IMR-90 (cell line): Measurements from ENCODE around the gene C17orf67. TPM values are rescaled to one million over a fixed set of nuclear protein-coding genes. Genes with fewer than 3 reads are reported as not detected.

ENCODE experiments used
- ATAC-seq: fragments of 200-7000 bp; cut with Tn5 transposase; 2 replicates; pipeline ENCODE4 v1.9.1; 2020; ENCODE audit warnings: low read depth, mild to moderate bottlenecking, moderate library complexity
- BruUV-seq: library from RNA; stranded (reverse); fragments of 400-500 nt; replicated peaks from 2 replicates; lab custom pipeline; 2021; lab: Mats Ljungman, UMichigan
- CTCF ChIA-PET: fragments of 300-600 bp; formaldehyde crosslinking; extraction: SDS; loops from one replicate; lab custom pipeline; 2021; ENCODE audit warnings: antibody characterized with exemption; lab: Yijun Ruan, JAX
- POLR2A ChIA-PET: fragments of 300-600 bp; sonication (Branson Sonifier 250); formaldehyde crosslinking; loops from one replicate; lab custom pipeline; 2022; ENCODE audit warnings: antibody characterized with exemption; ENCODE audit not compliant: unreplicated experiment; lab: Charles Lee
- DNase-seq: peaks from one replicate; pipeline ENCODE4 v3.0.0; 2013
- H2AFZ ChIP-seq: replicated peaks from 2 replicates; pipeline ENCODE3; 2013; ENCODE audit warnings: low read length, mild to moderate bottlenecking; ENCODE audit not compliant: poor library complexity
- H2AK5ac ChIP-seq: 2 replicates; pipeline ENCODE4 v1.6.1; 2013; ENCODE audit warnings: low read depth, low read length, inconsistent platforms
- H2AK9ac ChIP-seq: replicated peaks from 2 replicates; pipeline ENCODE3; 2013; ENCODE audit warnings: mild to moderate bottlenecking, low read depth, low read length, moderate library complexity; ENCODE audit not compliant: poor library complexity
- H2BK120ac ChIP-seq: 2 replicates; pipeline ENCODE4 v1.6.1; 2013; ENCODE audit warnings: low read depth, low read length, inconsistent platforms
- H2BK15ac ChIP-seq: 3 replicates; pipeline ENCODE4 v1.6.1; 2013; ENCODE audit warnings: low read depth, low read length, inconsistent platforms
- H2BK20ac ChIP-seq: 2 replicates; pipeline ENCODE4 v1.6.1; 2013; ENCODE audit warnings: low read depth, mild to moderate bottlenecking, inconsistent platforms, low read length, moderate library complexity
- H2BK5ac ChIP-seq: 2 replicates; pipeline ENCODE4 v1.6.1; 2013; ENCODE audit warnings: mild to moderate bottlenecking, low read depth, low read length, inconsistent platforms; ENCODE audit not compliant: poor library complexity, severe bottlenecking
- H3K14ac ChIP-seq: replicated peaks from 2 replicates; pipeline ENCODE4 v1.6.1; 2013; ENCODE audit warnings: low read depth, low read length, inconsistent platforms
- H3K18ac ChIP-seq: 2 replicates; pipeline ENCODE4 v1.6.1; 2013; ENCODE audit warnings: low read depth, low read length, control low read depth
- H3K23ac ChIP-seq: 2 replicates; pipeline ENCODE4 v1.6.1; 2013; ENCODE audit warnings: low read depth, low read length, inconsistent platforms
- H3K27ac ChIP-seq: 2 replicates; pipeline ENCODE4 v1.5.1; 2013; ENCODE audit warnings: mild to moderate bottlenecking, control low read depth, low read length; ENCODE audit not compliant: insufficient read depth
- H3K27me3 ChIP-seq: 2 replicates; pipeline ENCODE4 v1.6.1; 2013; ENCODE audit warnings: low read length; ENCODE audit not compliant: control insufficient read depth, insufficient read depth
- H3K36me3 ChIP-seq: 2 replicates; pipeline ENCODE4 v1.6.1; 2013; ENCODE audit warnings: low read length, mixed read lengths; ENCODE audit not compliant: control insufficient read depth, insufficient read depth
- H3K4ac ChIP-seq: 2 replicates; pipeline ENCODE4 v1.6.1; 2013; ENCODE audit warnings: low read depth, low read length, inconsistent platforms
- H3K4me1 ChIP-seq: 2 replicates; pipeline ENCODE4 v1.6.1; 2013; ENCODE audit warnings: low read length, mixed read lengths; ENCODE audit not compliant: control insufficient read depth, insufficient read depth
- H3K4me2 ChIP-seq: 2 replicates; pipeline ENCODE4 v1.6.1; 2013; ENCODE audit warnings: low read depth, mild to moderate bottlenecking, control low read depth, low read length, moderate library complexity
- H3K4me3 ChIP-seq: 2 replicates; pipeline ENCODE4 v1.5.1; 2013; ENCODE audit warnings: low read depth, mild to moderate bottlenecking, control low read depth, low read length, moderate library complexity; ENCODE audit not compliant: insufficient read depth
- H3K56ac ChIP-seq: 2 replicates; pipeline ENCODE4 v1.6.1; 2013; ENCODE audit warnings: low read length, inconsistent platforms; ENCODE audit not compliant: insufficient read depth; ENCODE audit errors: extremely low read depth
- H3K79me1 ChIP-seq, 2 experiments: 2 replicates each; pipeline ENCODE4 v1.6.1; 2013; ENCODE audit warnings: low read length in 2 of 2, inconsistent platforms in 1 of 2, low read depth in 1 of 2
- H3K9ac ChIP-seq: 2 replicates; pipeline ENCODE4 v1.6.1; 2013; ENCODE audit warnings: low read depth, low read length, control low read depth
- H3K9me1 ChIP-seq: 2 replicates; pipeline ENCODE4 v1.6.1; 2013; ENCODE audit warnings: low read length, inconsistent platforms; ENCODE audit not compliant: insufficient read depth
- H3K9me3 ChIP-seq: 2 replicates; pipeline ENCODE4 v1.6.1; 2013; ENCODE audit warnings: low read length; ENCODE audit not compliant: control insufficient read depth, insufficient read depth
- H4K20me1 ChIP-seq: 2 replicates; pipeline ENCODE4 v1.6.1; 2013; ENCODE audit warnings: low read length, inconsistent platforms; ENCODE audit not compliant: insufficient read depth
- H4K5ac ChIP-seq: 2 replicates; pipeline ENCODE4 v1.6.1; 2013; ENCODE audit warnings: mild to moderate bottlenecking, low read depth, low read length, control low read depth
- H4K8ac ChIP-seq, 2 experiments: 2 replicates each; pipeline ENCODE4 v1.6.1; 2013; ENCODE audit warnings: low read depth in 2 of 2, low read length in 2 of 2, control low read depth in 1 of 2, inconsistent platforms in 1 of 2
- H4K91ac ChIP-seq: 2 replicates; pipeline ENCODE4 v1.6.1; 2013; ENCODE audit warnings: low read depth, low read length, inconsistent platforms; ENCODE audit not compliant: insufficient read depth
- CEBPB ChIP-seq: IDR thresholded peaks from 2 replicates; pipeline ENCODE4 v1.6.1; 2012; ENCODE audit warnings: low read depth, low read length, improper control_type of control experiment
- CHD1 ChIP-seq: IDR thresholded peaks from 2 replicates; pipeline ENCODE4 v1.6.1; 2012; ENCODE audit warnings: low read depth, low read length, improper control_type of control experiment
- ELK1 ChIP-seq: fragments of 150-350 bp; IDR thresholded peaks from 2 replicates; pipeline ENCODE4 v1.6.1; 2016; ENCODE audit warnings: low read depth, mild to moderate bottlenecking, low read length, moderate library complexity, borderline replicate concordance
- MAFK ChIP-seq: IDR thresholded peaks from 2 replicates; pipeline ENCODE4 v1.6.1; 2012; ENCODE audit warnings: low read depth, low read length, improper control_type of control experiment
- MAZ ChIP-seq: IDR thresholded peaks from 2 replicates; pipeline ENCODE4 v1.6.1; 2012; ENCODE audit warnings: low read depth, mild to moderate bottlenecking, low read length, improper control_type of control experiment, moderate library complexity, borderline replicate concordance
- NFE2L2 ChIP-seq: fragments of 150-350 bp; IDR thresholded peaks from 2 replicates; pipeline ENCODE4 v1.6.1; 2016; ENCODE audit warnings: low read depth, mild to moderate bottlenecking, low read length
- RCOR1 ChIP-seq: IDR thresholded peaks from 2 replicates; pipeline ENCODE4 v1.6.1; 2012; ENCODE audit warnings: mild to moderate bottlenecking, low read length, improper control_type of control experiment; ENCODE audit not compliant: insufficient replicate concordance
- RFX5 ChIP-seq: IDR thresholded peaks from 2 replicates; pipeline ENCODE4 v1.8.0; 2012; ENCODE audit warnings: low read depth, mild to moderate bottlenecking, low read length, moderate library complexity
- SMC3 ChIP-seq: fragments of 150-350 bp; IDR thresholded peaks from 2 replicates; pipeline ENCODE4 v1.6.1; 2016; ENCODE audit warnings: low read depth, mild to moderate bottlenecking, antibody characterized with exemption, low read length, moderate library complexity
- WGBS, 2 experiments: methylation state at CpG; one replicate each; pipeline versions ENCODE4 v1.1.5 to v1.1.7; 2013; ENCODE audit warnings: missing lambda C conversion rate in 2 of 2; ENCODE audit not compliant: insufficient read length in 1 of 2; ENCODE audit errors: extremely low coverage in 2 of 2; 5-methylcytosine and 5-hydroxymethylcytosine counted together
- dilution Hi-C: fragments of 300-500 bp; cut with HindIII; formaldehyde crosslinking; loops from one replicate; pipeline ENCODE4 v1.14.3; 2018; ENCODE audit warnings: low sequenced_read_pairs; ENCODE audit not compliant: unreplicated experiment
- in situ Hi-C: fragments of 300-500 bp; cut with MboI; formaldehyde crosslinking; loops from 3 replicates; pipeline ENCODE4 v1.14.3; 2019; ENCODE audit warnings: low sequenced_read_pairs, inconsistent platforms, mixed read lengths
- intact Hi-C: fragments of 100-400 bp; cut with micrococcal nuclease; formaldehyde crosslinking; loops from 2 replicates; pipeline ENCODE4 v1.10.0; 2022
- polyA plus RNA-seq, 3 experiments: library from polyadenylated mRNA; depleted of rRNA; stranded (reverse); fragments of >200 nt; gene quantifications; 2 replicates each; pipeline ENCODE4 v1.2.3, GENCODE V29; 2012; ENCODE audit warnings: low replicate concordance in 1 of 3
- total RNA-seq: library from RNA; depleted of rRNA; stranded (reverse); fragments of >200 nt; gene quantifications from 2 replicates; pipeline ENCODE4 v1.2.3, GENCODE V29; 2012
- TF ChIP-seq, protein P1 (sequence below): conservative IDR thresholded peaks from 2 replicates; pipeline ENCODE4 v1.5.1; 2012; ENCODE audit warnings: mild to moderate bottlenecking, low read depth, low read length, improper control_type of control experiment
- TF ChIP-seq, protein P2 (sequence below): fragments of 150-350 bp; IDR thresholded peaks from 2 replicates; pipeline ENCODE4 v1.6.1; 2017; ENCODE audit warnings: mild to moderate bottlenecking, antibody characterized with exemption, low read length, low read depth

C17orf67 gene
- total and polyA plus RNA-seq, 2 of the 4 experiments (the other 2 are of a cell fraction): 0.18 to 1.1 TPM

DNA sequence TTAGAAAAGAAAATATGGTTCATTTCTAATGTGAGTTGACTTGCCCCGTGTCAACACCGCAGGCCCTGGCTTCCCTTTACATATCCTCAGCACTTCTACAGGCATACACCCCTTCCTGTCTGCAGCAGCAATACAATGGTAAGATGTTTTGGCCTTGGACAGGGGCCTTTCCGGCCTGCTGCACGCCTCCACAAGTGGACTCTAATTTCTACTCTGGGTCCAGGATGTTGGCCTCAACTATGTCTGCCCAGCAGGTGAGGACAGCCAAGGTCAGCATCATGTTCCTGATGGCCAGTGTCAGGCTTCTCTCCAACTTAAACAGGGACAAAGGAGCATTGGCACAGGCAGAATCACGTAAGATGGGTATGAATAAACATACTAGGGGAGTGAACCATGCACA lies 11.0 kb downstream of the C17orf67 start:
- in situ Hi-C loops: no loop called here
- H2AFZ ChIP-seq: no peak overlapping the region

More for the DNA sequence above, 11.0 kb downstream of the C17orf67 start:
- no CpG with 5 or more reads among the region's 5 CpGs for WGBS, 2 experiments
- H4K20me1 ChIP-seq: no peaks in the 10 kb centered on the region
- H3K9ac ChIP-seq: no peak overlapping the region
- ATAC-seq (no peak), DNase-seq (no peak)
- H3K18ac ChIP-seq: no peak overlapping the region
- H2BK20ac ChIP-seq: no peak overlapping the region
- CTCF ChIA-PET: no interaction called here
- no peak overlapping the region for H4K8ac ChIP-seq
- BruUV-seq: no TSS peak
- no peak overlapping the region for H3K27ac ChIP-seq
- no peaks in the 10 kb centered on the region for H3K27me3 ChIP-seq
- POLR2A ChIA-PET: no interaction called here
- H2BK120ac ChIP-seq: no peak overlapping the region
- intact Hi-C loops: no loop called here
- H2BK5ac ChIP-seq: no peak overlapping the region
- H3K79me1 ChIP-seq: peaks cover 4 to 5% of the 10 kb centered on the region in 2 experiments; a peak in 2 of 4 replicates
- H3K14ac ChIP-seq: no peak overlapping the region
- no peak overlapping the region for H4K91ac ChIP-seq
- no peaks in the 10 kb centered on the region for H3K36me3 ChIP-seq
- no peak overlapping the region for H2AK5ac ChIP-seq
- H3K4me1 ChIP-seq: no peaks in the 10 kb centered on the region
- H3K56ac ChIP-seq: no peak overlapping the region
- no peak overlapping the region for H4K5ac ChIP-seq
- H3K4me3 ChIP-seq: no peak overlapping the region
- TF ChIP-seq RCOR1 (no peak), CEBPB (no peak), NFE2L2 (no peak), SMC3 (no peak), ELK1 (no peak), MAFK (no peak), CHD1 (no peak), RFX5 (no peak), MAZ (no peak)
- TF ChIP-seq, protein P1, sequence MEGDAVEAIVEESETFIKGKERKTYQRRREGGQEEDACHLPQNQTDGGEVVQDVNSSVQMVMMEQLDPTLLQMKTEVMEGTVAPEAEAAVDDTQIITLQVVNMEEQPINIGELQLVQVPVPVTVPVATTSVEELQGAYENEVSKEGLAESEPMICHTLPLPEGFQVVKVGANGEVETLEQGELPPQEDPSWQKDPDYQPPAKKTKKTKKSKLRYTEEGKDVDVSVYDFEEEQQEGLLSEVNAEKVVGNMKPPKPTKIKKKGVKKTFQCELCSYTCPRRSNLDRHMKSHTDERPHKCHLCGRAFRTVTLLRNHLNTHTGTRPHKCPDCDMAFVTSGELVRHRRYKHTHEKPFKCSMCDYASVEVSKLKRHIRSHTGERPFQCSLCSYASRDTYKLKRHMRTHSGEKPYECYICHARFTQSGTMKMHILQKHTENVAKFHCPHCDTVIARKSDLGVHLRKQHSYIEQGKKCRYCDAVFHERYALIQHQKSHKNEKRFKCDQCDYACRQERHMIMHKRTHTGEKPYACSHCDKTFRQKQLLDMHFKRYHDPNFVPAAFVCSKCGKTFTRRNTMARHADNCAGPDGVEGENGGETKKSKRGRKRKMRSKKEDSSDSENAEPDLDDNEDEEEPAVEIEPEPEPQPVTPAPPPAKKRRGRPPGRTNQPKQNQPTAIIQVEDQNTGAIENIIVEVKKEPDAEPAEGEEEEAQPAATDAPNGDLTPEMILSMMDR: no peak
- TF ChIP-seq, protein P2, sequence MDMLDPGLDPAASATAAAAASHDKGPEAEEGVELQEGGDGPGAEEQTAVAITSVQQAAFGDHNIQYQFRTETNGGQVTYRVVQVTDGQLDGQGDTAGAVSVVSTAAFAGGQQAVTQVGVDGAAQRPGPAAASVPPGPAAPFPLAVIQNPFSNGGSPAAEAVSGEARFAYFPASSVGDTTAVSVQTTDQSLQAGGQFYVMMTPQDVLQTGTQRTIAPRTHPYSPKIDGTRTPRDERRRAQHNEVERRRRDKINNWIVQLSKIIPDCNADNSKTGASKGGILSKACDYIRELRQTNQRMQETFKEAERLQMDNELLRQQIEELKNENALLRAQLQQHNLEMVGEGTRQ: no peak
- no peak overlapping the region for H2BK15ac ChIP-seq
- no peaks in the 10 kb centered on the region for H3K9me1 ChIP-seq
- H3K23ac ChIP-seq: no peak overlapping the region
- dilution Hi-C loops: no loop called here
- no peak overlapping the region for H3K4me2 ChIP-seq
- no peak overlapping the region for H3K4ac ChIP-seq
- H3K9me3 ChIP-seq: no peaks in the 10 kb centered on the region
- H2AK9ac ChIP-seq: no peak overlapping the region
